ENCODE results near the gene DEXI. TPM values are rescaled to one million over a fixed set of nuclear protein-coding genes. Genes with fewer than 3 reads are reported as not detected.

The DEXI gene
- total and polyA plus RNA-seq, 2 of the 13 experiments (the other 11 are each of a cell fraction or from before 2014, with no cell fraction given), result 51.5 to 70.4 TPM

GRCh38 chr16:10964039-10964890 is 22.0 kb upstream of the DEXI start (continued):
- TF ChIP-seq, protein P1, sequence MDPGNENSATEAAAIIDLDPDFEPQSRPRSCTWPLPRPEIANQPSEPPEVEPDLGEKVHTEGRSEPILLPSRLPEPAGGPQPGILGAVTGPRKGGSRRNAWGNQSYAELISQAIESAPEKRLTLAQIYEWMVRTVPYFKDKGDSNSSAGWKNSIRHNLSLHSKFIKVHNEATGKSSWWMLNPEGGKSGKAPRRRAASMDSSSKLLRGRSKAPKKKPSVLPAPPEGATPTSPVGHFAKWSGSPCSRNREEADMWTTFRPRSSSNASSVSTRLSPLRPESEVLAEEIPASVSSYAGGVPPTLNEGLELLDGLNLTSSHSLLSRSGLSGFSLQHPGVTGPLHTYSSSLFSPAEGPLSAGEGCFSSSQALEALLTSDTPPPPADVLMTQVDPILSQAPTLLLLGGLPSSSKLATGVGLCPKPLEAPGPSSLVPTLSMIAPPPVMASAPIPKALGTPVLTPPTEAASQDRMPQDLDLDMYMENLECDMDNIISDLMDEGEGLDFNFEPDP (CRISPR knock-in tag; conservative IDR thresholded peaks at IDR 0.05), result no peak
- TF ChIP-seq ZSCAN30 (CRISPR knock-in tag; IDR thresholded peaks at IDR 0.05), result no peak
- no peak for TF ChIP-seq ELF1 (CRISPR knock-in tag; IDR thresholded peaks at IDR 0.05)
- no peak for TF ChIP-seq ZNF549 (CRISPR knock-in tag; IDR thresholded peaks at IDR 0.05)
- TF ChIP-seq USF2 (IDR thresholded peaks at IDR 0.05; ENCODE audit: low read depth, low read length), result no peak
- no peak for TF ChIP-seq USF2 (CRISPR knock-in tag; IDR thresholded peaks at IDR 0.05; ENCODE audit: borderline replicate concordance)
- no peak for TF ChIP-seq MED1 (CRISPR knock-in tag; IDR thresholded peaks at IDR 0.05)
- peak; percentile 55 for TF ChIP-seq BHLHE40 (IDR thresholded peaks at IDR 0.05; ENCODE audit: low read length)
- TF ChIP-seq, protein P2, sequence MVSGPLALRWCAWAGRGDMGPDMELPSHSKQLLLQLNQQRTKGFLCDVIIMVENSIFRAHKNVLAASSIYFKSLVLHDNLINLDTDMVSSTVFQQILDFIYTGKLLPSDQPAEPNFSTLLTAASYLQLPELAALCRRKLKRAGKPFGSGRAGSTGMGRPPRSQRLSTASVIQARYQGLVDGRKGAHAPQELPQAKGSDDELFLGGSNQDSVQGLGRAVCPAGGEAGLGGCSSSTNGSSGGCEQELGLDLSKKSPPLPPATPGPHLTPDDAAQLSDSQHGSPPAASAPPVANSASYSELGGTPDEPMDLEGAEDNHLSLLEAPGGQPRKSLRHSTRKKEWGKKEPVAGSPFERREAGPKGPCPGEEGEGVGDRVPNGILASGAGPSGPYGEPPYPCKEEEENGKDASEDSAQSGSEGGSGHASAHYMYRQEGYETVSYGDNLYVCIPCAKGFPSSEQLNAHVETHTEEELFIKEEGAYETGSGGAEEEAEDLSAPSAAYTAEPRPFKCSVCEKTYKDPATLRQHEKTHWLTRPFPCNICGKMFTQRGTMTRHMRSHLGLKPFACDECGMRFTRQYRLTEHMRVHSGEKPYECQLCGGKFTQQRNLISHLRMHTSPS (CRISPR knock-in tag; IDR thresholded peaks at IDR 0.05; ENCODE audit: low read depth), result no peak
- peak; percentile 78; the same call in 1 of the 2 replicates for TF ChIP-seq MEIS2 (CRISPR knock-in tag; IDR thresholded peaks at IDR 0.05)
- TF ChIP-seq, protein P3, sequence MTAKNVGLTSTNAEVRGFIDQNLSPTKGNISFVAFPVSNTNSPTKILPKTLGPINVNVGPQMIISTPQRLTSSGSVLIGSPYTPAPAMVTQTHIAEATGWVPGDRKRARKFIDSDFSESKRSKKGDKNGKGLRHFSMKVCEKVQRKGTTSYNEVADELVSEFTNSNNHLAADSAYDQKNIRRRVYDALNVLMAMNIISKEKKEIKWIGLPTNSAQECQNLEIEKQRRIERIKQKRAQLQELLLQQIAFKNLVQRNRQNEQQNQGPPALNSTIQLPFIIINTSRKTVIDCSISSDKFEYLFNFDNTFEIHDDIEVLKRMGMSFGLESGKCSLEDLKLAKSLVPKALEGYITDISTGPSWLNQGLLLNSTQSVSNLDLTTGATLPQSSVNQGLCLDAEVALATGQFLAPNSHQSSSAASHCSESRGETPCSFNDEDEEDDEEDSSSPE (CRISPR knock-in tag; IDR thresholded peaks at IDR 0.05), result 0 out of 2 replicates have a peak, but pooled peaks have one; percentile 22
- no peak for TF ChIP-seq ELF4 (CRISPR knock-in tag; IDR thresholded peaks at IDR 0.05; ENCODE audit: borderline replicate concordance)
- TF ChIP-seq NFIB (CRISPR knock-in tag; IDR thresholded peaks at IDR 0.05; ENCODE audit: borderline replicate concordance), result no peak
- no peak for TF ChIP-seq E2F2 (CRISPR knock-in tag; IDR thresholded peaks at IDR 0.05; ENCODE audit: borderline replicate concordance)
- TF ChIP-seq ZNF501 (CRISPR knock-in tag; IDR thresholded peaks at IDR 0.05), result peak; percentile 50; the same call in 1 of the 2 replicates
- no peak for TF ChIP-seq SOX13 (IDR thresholded peaks at IDR 0.05)
- peak in 1 of 2 experiments; percentile 30; a peak in 1 of 4 replicates for TF ChIP-seq SOX13 (CRISPR knock-in tag; conservative IDR thresholded peaks at IDR 0.05 in 1 of 2, IDR thresholded peaks at IDR 0.05 in 1 of 2)
- no peak for TF ChIP-seq NFRKB (IDR thresholded peaks at IDR 0.05)
- peak; percentile 79 for TF ChIP-seq FOXA3 (CRISPR knock-in tag; IDR thresholded peaks at IDR 0.05)
- TF ChIP-seq, protein P4, sequence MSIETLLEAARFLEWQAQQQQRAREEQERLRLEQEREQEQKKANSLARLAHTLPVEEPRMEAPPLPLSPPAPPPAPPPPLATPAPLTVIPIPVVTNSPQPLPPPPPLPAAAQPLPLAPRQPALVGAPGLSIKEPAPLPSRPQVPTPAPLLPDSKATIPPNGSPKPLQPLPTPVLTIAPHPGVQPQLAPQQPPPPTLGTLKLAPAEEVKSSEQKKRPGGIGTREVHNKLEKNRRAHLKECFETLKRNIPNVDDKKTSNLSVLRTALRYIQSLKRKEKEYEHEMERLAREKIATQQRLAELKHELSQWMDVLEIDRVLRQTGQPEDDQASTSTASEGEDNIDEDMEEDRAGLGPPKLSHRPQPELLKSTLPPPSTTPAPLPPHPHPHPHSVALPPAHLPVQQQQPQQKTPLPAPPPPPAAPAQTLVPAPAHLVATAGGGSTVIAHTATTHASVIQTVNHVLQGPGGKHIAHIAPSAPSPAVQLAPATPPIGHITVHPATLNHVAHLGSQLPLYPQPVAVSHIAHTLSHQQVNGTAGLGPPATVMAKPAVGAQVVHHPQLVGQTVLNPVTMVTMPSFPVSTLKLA (IDR thresholded peaks at IDR 0.05), result no peak
